ENCODE measurements around the gene RSL1D1. TPM values are rescaled to one million over a fixed set of nuclear protein-coding genes. Genes with fewer than 3 reads are reported as not detected.

The RSL1D1 gene
- total RNA-seq, 2 donors from 2014 or later, result 148 to 162 TPM

GRCh38 chr16:11841026-11841425, 10.3 kb downstream of the RSL1D1 start:
- Histone ChIP-seq H3K9ac (ENCODE audit: extremely low read depth, low read length, poor library complexity, severe bottlenecking) (no peak overlapping the region), H3K4me3 (ENCODE audit: low read length) (no peak overlapping the region), H3K9me3 (ENCODE audit: control insufficient read depth, low read length) (no peaks in the 10 kb centered on the region), H3K36me3 (ENCODE audit: control insufficient read depth, insufficient read depth, low read length) (peaks cover 90% of the 10 kb centered on the region), H3K4me1 (ENCODE audit: control insufficient read depth, insufficient read depth, low read length) (no peaks in the 10 kb centered on the region), H3K27me3 (ENCODE audit: control insufficient read depth, insufficient read depth, low read length, poor library complexity, severe bottlenecking) (no peaks in the 10 kb centered on the region), H3K27ac (ENCODE audit: low read depth, low read length) (no peak overlapping the region)
- no peak overlapping the region for H3K27ac Mint-ChIP-seq
- H3K4me3 Mint-ChIP-seq, result no peak overlapping the region
- DNase-seq, result no peak
- H3K27me3 Mint-ChIP-seq (ENCODE audit: insufficient read depth), result no peaks in the 10 kb centered on the region
- peaks cover 10% of the 10 kb centered on the region for H3K4me1 Mint-ChIP-seq
- no peak for TF ChIP-seq CTCF (conservative IDR thresholded peaks at IDR 0.05)
- 93 to 96% methylated on average over 7 of the region's 7 CpGs for WGBS, 2 experiments (ENCODE audit: insufficient coverage in 1 of 2, insufficient read length in 1 of 2)
- H3K36me3 Mint-ChIP-seq (ENCODE audit: low read depth), result peaks cover 86% of the 10 kb centered on the region
- no peaks in the 10 kb centered on the region for H3K9me3 Mint-ChIP-seq

GRCh38 chr16:11836650-11837244, 14.6 kb downstream of the RSL1D1 start:
- no peak for TF ChIP-seq CTCF (conservative IDR thresholded peaks at IDR 0.05)
- peak overlapping the region; percentile 49 for H3K27ac ChIP-seq (ENCODE audit: low read depth, low read length)
- H3K36me3 Mint-ChIP-seq (ENCODE audit: low read depth), result peaks cover 55% of the 10 kb centered on the region

GRCh38 chr16:11835891-11836649, 15.3 kb downstream of the RSL1D1 start:
- TF ChIP-seq CTCF (conservative IDR thresholded peaks at IDR 0.05), result no peak
- H3K9me3 ChIP-seq (ENCODE audit: control insufficient read depth, low read length), result no peaks in the 10 kb centered on the region
- DNase-seq, result peak; percentile 64
- Mint-ChIP-seq H3K9me3 (no peaks in the 10 kb centered on the region), H3K36me3 (ENCODE audit: low read depth) (peaks cover 49% of the 10 kb centered on the region), H3K27ac (peak overlapping the region; percentile 89), H3K4me3 (no peak overlapping the region), H3K4me1 (peaks cover 12% of the 10 kb centered on the region), H3K27me3 (ENCODE audit: insufficient read depth) (no peaks in the 10 kb centered on the region)
- no peaks in the 10 kb centered on the region for H3K27me3 ChIP-seq (ENCODE audit: control insufficient read depth, insufficient read depth, low read length, poor library complexity, severe bottlenecking)
- H3K4me1 ChIP-seq (ENCODE audit: control insufficient read depth, insufficient read depth, low read length), result no peaks in the 10 kb centered on the region
- H3K27ac ChIP-seq (ENCODE audit: low read depth, low read length), result peak overlapping the region; percentile 49
- peaks cover 52% of the 10 kb centered on the region for H3K36me3 ChIP-seq (ENCODE audit: control insufficient read depth, insufficient read depth, low read length)
- WGBS, 2 experiments (ENCODE audit: insufficient coverage in 1 of 2, insufficient read length in 1 of 2), result 81 to 89% methylated on average over 6 to 9 of the region's 9 CpGs
- no peak overlapping the region for H3K9ac ChIP-seq (ENCODE audit: extremely low read depth, low read length, poor library complexity, severe bottlenecking)
- no peak overlapping the region for H3K4me3 ChIP-seq (ENCODE audit: low read length)

More at GRCh38 chr16:11836650-11837244, 14.6 kb downstream of the RSL1D1 start:
- Histone ChIP-seq H3K4me3 (ENCODE audit: low read length) (no peak overlapping the region), H3K27me3 (ENCODE audit: control insufficient read depth, insufficient read depth, low read length, poor library complexity, severe bottlenecking) (no peaks in the 10 kb centered on the region), H3K9ac (ENCODE audit: extremely low read depth, low read length, poor library complexity, severe bottlenecking) (no peak overlapping the region), H3K36me3 (ENCODE audit: control insufficient read depth, insufficient read depth, low read length) (peaks cover 59% of the 10 kb centered on the region), H3K9me3 (ENCODE audit: control insufficient read depth, low read length) (no peaks in the 10 kb centered on the region), H3K4me1 (ENCODE audit: control insufficient read depth, insufficient read depth, low read length) (no peaks in the 10 kb centered on the region)
- Mint-ChIP-seq H3K27ac (peak overlapping the region; percentile 89), H3K27me3 (ENCODE audit: insufficient read depth) (no peaks in the 10 kb centered on the region), H3K4me3 (no peak overlapping the region), H3K9me3 (no peaks in the 10 kb centered on the region), H3K4me1 (peaks cover 12% of the 10 kb centered on the region)
- DNase-seq, result peak; percentile 66
- 94 to 95% methylated on average over 5 to 7 of the region's 7 CpGs for WGBS, 2 experiments (ENCODE audit: insufficient coverage in 1 of 2, insufficient read length in 1 of 2)

Data from endodermal cell (in vitro differentiated cells).